HG02840 (cell line): ENCODE measurements around the gene NMT2.
A peak's percentile ranks its signal among the peaks of the same experiment; 100 is the strongest.

Source experiments
- ATAC-seq: cut with Tn5 transposase; IDR thresholded peaks from one replicate; pipeline ENCODE4 v1.9.1; 2021; ENCODE audit warnings: mild to moderate bottlenecking, moderate library complexity, moderate number of reproducible peaks; ENCODE audit not compliant: unreplicated experiment, low FRiP score

The NMT2 gene

GRCh38 chr10:15182540-15183207 is 14.2 kb upstream of the NMT2 start:
- ATAC-seq, result no peak

- ATAC-seq, result no peak
These were observed 13.2 kb upstream of the NMT2 start for GRCh38 chr10:15181576-15182156.

GRCh38 chr10:15180736-15181135 is 12.2 kb upstream of the NMT2 start:
- no peak for ATAC-seq

- ATAC-seq, result no peak
These were observed 7.8 kb upstream of the NMT2 start for GRCh38 chr10:15176269-15176668.

GRCh38 chr10:15175587-15175986 is 7.1 kb upstream of the NMT2 start:
- ATAC-seq, result no peak

GRCh38 chr10:15172306-15172840 is 3.9 kb upstream of the NMT2 start:
- no peak for ATAC-seq

GRCh38 chr10:15169555-15170401 is 1.3 kb upstream of the NMT2 start:
- ATAC-seq, result no peak

- peak; percentile 34 for ATAC-seq
These were observed 477 bp upstream of the NMT2 start for GRCh38 chr10:15168786-15169554.

- ATAC-seq, result peak; percentile 39
These were observed 842 bp downstream of the NMT2 start for GRCh38 chr10:15167411-15168290.

GRCh38 chr10:15166325-15166724 is 2.2 kb downstream of the NMT2 start:
- ATAC-seq, result no peak

- no peak for ATAC-seq
These were observed 5.2 kb downstream of the NMT2 start for GRCh38 chr10:15163253-15163828.

GRCh38 chr10:15158972-15159371 is 9.5 kb downstream of the NMT2 start:
- ATAC-seq, result no peak

GRCh38 chr10:15158448-15158847 is 10.0 kb downstream of the NMT2 start:
- ATAC-seq, result no peak

GRCh38 chr10:15155978-15156656 is 12.4 kb downstream of the NMT2 start:
- no peak for ATAC-seq

GRCh38 chr10:15152556-15152955 is 15.9 kb downstream of the NMT2 start:
- ATAC-seq, result no peak

- ATAC-seq, result no peak
These were observed 17.9 kb downstream of the NMT2 start for GRCh38 chr10:15150563-15150962.

- ATAC-seq, result no peak
These were observed 19.3 kb downstream of the NMT2 start for GRCh38 chr10:15149042-15149771.
